ENCODE measurements around the gene KPNA6.
"Not testable (repeated sequence)": the region's sequence is repeated elsewhere in the genome, so short reads cannot be mapped to it uniquely, and the experiment has no call there.

KPNA6 gene

DNA sequence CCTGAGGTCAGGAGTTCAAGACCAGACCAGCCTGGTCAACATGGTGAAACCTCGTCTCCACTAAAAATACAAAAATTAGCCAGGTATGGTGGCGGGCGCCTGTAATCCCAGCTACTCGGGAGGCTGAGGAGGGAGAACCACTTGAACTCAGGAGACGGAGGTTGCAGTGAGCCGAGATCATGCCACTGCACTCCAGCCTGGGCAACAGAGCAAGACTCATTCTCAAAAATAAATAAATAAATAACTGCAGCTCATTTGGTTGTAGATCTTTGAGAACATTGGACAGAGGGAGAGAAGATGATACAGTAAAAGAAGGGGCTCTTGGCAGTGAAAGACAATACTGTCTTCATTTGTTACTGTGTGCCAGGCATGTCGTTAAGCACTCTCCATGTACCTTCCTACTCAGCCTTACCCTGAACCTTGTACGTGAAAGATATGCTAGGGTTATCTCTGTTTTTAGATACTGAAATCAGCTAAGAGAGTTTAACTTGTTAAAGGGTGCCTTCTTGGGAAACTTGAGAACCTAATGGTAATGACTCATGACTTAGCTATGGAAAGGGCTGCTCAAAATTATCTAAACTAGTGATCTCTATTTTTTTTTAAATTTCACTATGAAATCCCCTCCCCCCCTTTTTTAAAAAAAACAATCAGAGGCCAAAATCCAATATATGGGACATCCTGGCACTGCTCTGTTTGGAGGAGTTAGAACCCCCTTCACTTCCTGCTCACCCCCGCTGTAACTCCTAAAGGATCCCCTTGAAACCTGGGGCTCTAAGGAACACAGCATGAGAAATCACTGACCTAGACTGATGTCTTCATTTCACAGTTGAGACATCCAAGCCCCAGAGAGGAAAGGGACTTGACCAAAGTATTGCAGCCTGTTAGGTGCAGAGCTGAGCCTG, 6.8 kb upstream of the KPNA6 start:
- no peak for DNase-seq (ENCODE audit: low spot score)

GRCh38 chr1:32104127-32104526, 3.7 kb upstream of the KPNA6 start:
- no peak for DNase-seq (ENCODE audit: low spot score)

DNA sequence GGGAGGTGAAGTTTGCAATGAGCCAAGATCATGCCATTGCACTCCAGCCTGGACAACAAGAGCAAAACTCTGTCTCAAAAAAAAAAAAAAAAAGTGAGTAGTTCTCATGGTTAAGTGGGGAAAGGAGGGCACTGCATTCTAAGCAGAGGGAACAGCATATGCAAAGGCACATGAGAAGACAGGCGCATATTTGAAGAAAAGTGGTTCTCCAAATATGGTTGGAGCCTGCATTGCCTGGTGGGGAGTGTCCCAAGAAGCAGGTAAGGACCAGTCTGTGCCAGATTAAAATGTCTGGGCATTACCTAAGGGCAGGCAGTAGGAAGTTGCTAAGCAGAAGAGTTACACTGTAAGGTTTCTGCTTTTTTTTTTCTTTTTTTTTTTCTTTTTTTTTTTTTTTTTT, 2.5 kb upstream of the KPNA6 start:
- DNase-seq (ENCODE audit: low spot score), result no peak

DNA sequence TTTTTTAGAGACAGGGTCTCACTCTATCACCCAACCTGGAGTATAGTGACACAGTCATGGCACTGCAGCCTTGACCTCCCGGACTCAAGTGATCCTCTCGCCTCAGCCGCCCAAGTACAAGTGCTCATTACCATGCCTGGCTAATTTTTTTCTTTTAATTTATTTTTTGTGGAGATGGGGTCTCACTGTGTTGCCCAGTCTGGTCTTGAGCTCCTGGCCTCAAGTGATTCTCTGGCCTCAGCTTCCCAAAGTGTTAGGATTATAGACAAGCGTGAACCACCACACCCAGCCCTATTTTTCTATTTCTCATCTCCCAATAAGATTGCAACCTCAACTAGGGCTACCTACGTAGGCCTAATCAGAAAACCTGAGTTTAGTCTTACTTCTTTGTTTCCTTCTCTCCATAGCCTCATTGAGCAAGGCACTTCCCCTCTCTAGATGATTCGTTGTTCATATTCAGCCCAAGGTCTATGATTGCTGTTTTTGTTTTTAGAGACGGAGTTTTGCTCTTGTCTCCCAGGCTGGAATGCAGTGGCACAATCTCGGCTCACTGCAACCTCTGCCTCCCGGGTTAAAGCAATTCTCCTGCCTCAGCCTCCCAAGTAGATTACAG, 1.1 kb upstream of the KPNA6 start:
- no peak for DNase-seq (ENCODE audit: low spot score)

- DNase-seq (ENCODE audit: low spot score), result no peak
These were observed 3.3 kb downstream of the KPNA6 start for GRCh38 chr1:32111040-32111623.

- DNase-seq (ENCODE audit: low spot score), result no peak
These were observed 3.9 kb downstream of the KPNA6 start for GRCh38 chr1:32111789-32112188.

DNA sequence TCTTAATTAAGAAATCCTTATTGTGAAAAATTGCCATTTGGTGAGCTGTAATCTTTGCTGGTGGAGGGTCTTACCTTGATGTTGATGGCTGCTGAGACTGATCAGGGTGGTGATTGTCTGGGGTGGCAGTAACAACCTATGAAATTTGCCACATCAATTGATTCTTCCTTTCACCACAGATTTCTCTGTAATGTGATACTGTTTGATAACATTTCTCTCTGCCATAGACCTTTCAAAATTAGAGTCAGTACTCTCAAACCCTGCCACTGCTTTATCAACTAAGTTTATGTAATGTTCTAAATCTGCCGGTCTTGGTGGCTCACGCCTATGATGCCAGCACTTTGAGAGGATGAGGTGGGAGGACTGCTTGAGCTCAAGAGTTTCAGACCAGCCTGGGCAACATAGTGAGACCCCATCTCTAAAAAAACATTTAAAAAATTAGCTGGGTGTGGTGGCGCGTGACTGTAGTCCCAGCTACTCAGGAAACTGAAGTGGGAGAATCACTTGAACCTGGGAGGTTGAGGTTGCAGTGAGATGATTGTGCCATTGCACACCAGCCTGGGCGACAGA, 5.0 kb downstream of the KPNA6 start:
- DNase-seq (ENCODE audit: low spot score), result peak; percentile 32

GRCh38 chr1:32113436-32113835, 5.6 kb downstream of the KPNA6 start:
- DNase-seq (ENCODE audit: low spot score), result not testable (repeated sequence)

- no peak for DNase-seq (ENCODE audit: low spot score)
These were observed 6.6 kb downstream of the KPNA6 start for GRCh38 chr1:32114420-32114819.

- no peak for DNase-seq (ENCODE audit: low spot score)
These were observed 7.6 kb downstream of the KPNA6 start for GRCh38 chr1:32115496-32115895.

- DNase-seq (ENCODE audit: low spot score), result no peak
These were observed 8.7 kb downstream of the KPNA6 start for GRCh38 chr1:32116531-32116930.

GRCh38 chr1:32122151-32122550, 14.3 kb downstream of the KPNA6 start:
- no peak for DNase-seq (ENCODE audit: low spot score)

GRCh38 chr1:32123361-32123760, 15.5 kb downstream of the KPNA6 start:
- not testable (repeated sequence) for DNase-seq (ENCODE audit: low spot score)

- DNase-seq (ENCODE audit: low spot score), result no peak
These were observed 17.5 kb downstream of the KPNA6 start for GRCh38 chr1:32125313-32125712.

- no peak for DNase-seq (ENCODE audit: low spot score)
These were observed 18.9 kb downstream of the KPNA6 start for GRCh38 chr1:32126770-32127169.

GRCh38 chr1:32127409-32128198, 19.7 kb downstream of the KPNA6 start:
- DNase-seq (ENCODE audit: low spot score), result no peak

DNA sequence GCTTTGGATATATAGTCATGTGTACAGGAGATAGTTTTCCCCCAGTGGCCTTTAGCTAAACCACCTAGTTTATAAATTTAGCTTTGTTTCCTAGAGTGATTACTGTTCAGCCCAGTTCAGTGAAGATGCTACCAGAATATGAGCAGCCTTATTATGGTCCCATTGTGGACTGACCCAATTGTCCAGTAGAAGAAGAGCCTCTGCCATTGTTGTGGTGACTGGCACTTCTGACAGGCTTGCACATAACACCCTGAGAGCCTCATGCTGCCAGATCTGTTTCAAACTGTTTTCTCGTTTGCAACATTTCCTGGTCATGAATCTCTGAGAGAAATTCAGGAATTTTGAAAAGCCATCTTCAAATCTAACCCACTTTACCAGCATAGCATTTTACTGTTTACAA, 20.6 kb downstream of the KPNA6 start:
- DNase-seq (ENCODE audit: low spot score), result no peak

- no peak for DNase-seq (ENCODE audit: low spot score)
These were observed 21.1 kb downstream of the KPNA6 start for GRCh38 chr1:32128964-32129363.

DNA sequence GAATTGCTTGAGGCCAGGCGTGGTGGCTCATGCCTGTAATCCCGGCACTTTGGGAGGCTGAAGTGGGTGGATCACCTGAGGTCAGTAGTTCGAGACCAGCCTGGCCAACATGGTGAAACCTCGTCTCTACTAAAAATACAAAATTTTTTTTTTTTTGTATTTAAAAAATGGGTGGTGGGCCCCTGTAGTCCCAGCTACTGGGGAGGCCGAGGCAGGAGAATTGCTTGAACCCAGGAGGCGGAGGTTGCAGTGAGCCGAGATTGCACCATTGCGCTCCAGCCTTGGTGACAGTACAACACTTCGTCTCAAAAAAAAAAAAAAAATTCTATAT, 26.1 kb downstream of the KPNA6 start:
- not testable (repeated sequence) for DNase-seq (ENCODE audit: low spot score)

DNA sequence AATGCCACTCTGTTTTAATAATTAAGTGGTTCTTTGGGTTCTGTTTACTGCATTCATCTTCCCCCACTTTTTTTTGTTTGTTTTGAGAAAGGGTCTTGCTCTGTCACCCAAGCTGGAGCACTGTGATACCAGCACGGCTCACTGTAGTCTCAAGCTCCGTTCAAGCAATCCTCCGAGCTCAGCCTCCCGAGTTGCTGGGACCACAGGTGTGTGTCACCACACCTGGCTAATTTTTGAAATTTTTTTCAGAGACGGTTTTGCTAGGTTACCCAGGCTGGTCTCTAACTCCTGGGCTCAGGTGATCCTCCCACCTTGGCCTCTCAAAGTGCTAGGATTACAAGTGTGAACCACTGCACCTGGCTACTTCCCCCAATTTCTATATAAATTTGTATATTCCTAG, 29.3 kb downstream of the KPNA6 start:
- DNase-seq (ENCODE audit: low spot score), result no peak

GRCh38 chr1:32138965-32139364, 31.1 kb downstream of the KPNA6 start:
- DNase-seq (ENCODE audit: low spot score), result no peak

Measured in CD4-positive, alpha-beta T cell treated with Interleukin-15 for 4 hours (primary cell).